ENCODE measurements around the gene CINP. TPM values are rescaled to one million over a fixed set of nuclear protein-coding genes. Genes with fewer than 3 reads are reported as not detected.

CINP gene
- total and polyA plus RNA-seq, 2 of the 13 experiments (the other 11 are each of a cell fraction or from before 2014, with no cell fraction given): 32.8 to 42.8 TPM

DNA sequence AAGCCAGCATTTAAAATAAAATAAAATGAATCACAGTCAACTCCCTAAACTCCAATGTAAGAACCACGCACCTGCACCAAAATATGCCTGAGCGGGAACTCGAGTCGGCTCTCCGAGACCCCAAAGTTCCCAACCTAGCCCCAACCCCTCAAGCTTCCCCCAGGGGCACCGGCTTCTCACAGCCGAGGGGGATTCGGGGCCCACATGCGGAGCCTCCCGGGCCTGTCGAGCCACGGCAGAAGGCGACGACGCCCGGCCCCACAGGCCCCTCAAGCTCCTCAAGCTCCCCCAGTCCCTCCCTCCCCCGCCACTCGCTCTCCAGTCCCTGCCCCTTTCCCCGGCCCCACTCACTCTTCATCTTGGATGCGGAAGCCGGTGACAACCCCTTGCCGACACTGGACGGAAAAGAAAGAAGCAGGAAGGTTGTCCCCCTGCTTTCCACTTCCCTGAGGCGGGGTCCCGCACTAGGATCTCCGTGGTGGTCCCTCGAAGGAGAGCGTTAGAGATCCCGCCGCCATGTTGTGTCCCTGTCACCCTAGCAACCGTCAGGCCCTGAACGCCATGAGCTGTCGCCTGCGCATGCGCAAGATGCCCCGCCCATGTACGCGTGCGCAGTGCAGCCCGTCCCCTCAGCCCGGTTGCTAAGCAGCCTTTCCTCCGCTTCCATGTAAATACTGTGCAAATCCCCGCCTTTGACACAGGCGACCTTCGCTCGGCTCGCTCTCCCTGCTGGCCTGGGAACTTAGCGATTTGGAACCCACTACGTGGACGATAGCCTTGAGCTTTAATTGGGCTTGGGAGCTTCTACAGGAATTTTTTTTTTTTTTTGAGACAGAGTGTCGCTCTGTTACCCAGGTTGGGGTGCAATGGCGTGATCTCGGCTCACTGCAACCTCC is 57.8 kb downstream of the CINP start, which contains the start of gene MOK (continued):
- TF ChIP-seq SPEN (CRISPR knock-in tag; IDR thresholded peaks at IDR 0.05; ENCODE audit: low read depth): no peak
- TF ChIP-seq ZNF350 (CRISPR knock-in tag; IDR thresholded peaks at IDR 0.05; ENCODE audit: borderline replicate concordance, low read depth): no peak
- no peak for TF ChIP-seq SOX6 (IDR thresholded peaks at IDR 0.05)
- peak; percentile 45 for TF ChIP-seq SOX6 (CRISPR knock-in tag; IDR thresholded peaks at IDR 0.05)
- no peak for TF ChIP-seq CEBPB (IDR thresholded peaks at IDR 0.05; ENCODE audit: borderline replicate concordance, low read depth, low read length)
- TF ChIP-seq BORCS8-MEF2B (CRISPR knock-in tag; IDR thresholded peaks at IDR 0.05): peak; percentile 47; the same call in 1 of the 2 replicates
- TF ChIP-seq CAMTA2 (CRISPR knock-in tag; IDR thresholded peaks at IDR 0.05; ENCODE audit: borderline replicate concordance): 0 out of 2 replicates have a peak, but pooled peaks have one; percentile 45
- TF ChIP-seq, protein P1, sequence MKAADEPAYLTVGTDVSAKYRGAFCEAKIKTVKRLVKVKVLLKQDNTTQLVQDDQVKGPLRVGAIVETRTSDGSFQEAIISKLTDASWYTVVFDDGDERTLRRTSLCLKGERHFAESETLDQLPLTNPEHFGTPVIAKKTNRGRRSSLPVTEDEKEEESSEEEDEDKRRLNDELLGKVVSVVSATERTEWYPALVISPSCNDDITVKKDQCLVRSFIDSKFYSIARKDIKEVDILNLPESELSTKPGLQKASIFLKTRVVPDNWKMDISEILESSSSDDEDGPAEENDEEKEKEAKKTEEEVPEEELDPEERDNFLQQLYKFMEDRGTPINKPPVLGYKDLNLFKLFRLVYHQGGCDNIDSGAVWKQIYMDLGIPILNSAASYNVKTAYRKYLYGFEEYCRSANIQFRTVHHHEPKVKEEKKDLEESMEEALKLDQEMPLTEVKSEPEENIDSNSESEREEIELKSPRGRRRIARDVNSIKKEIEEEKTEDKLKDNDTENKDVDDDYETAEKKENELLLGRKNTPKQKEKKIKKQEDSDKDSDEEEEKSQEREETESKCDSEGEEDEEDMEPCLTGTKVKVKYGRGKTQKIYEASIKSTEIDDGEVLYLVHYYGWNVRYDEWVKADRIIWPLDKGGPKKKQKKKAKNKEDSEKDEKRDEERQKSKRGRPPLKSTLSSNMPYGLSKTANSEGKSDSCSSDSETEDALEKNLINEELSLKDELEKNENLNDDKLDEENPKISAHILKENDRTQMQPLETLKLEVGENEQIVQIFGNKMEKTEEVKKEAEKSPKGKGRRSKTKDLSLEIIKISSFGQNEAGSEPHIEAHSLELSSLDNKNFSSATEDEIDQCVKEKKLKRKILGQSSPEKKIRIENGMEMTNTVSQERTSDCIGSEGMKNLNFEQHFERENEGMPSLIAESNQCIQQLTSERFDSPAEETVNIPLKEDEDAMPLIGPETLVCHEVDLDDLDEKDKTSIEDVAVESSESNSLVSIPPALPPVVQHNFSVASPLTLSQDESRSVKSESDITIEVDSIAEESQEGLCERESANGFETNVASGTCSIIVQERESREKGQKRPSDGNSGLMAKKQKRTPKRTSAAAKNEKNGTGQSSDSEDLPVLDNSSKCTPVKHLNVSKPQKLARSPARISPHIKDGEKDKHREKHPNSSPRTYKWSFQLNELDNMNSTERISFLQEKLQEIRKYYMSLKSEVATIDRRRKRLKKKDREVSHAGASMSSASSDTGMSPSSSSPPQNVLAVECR (CRISPR knock-in tag; IDR thresholded peaks at IDR 0.05; ENCODE audit: borderline replicate concordance): peak; percentile 97
- peak; percentile 59 for TF ChIP-seq MED1 (CRISPR knock-in tag; IDR thresholded peaks at IDR 0.05)
- TF ChIP-seq MAZ (IDR thresholded peaks at IDR 0.05; ENCODE audit: borderline replicate concordance, low read depth, low read length): no peak
- no peak for TF ChIP-seq MAZ (CRISPR knock-in tag; IDR thresholded peaks at IDR 0.05; ENCODE audit: low read depth)
- TF ChIP-seq NCOR1 (IDR thresholded peaks at IDR 0.05; ENCODE audit: borderline replicate concordance, low read length): peak; percentile 50; the same call in 1 of the 2 replicates
- TF ChIP-seq, protein P2, sequence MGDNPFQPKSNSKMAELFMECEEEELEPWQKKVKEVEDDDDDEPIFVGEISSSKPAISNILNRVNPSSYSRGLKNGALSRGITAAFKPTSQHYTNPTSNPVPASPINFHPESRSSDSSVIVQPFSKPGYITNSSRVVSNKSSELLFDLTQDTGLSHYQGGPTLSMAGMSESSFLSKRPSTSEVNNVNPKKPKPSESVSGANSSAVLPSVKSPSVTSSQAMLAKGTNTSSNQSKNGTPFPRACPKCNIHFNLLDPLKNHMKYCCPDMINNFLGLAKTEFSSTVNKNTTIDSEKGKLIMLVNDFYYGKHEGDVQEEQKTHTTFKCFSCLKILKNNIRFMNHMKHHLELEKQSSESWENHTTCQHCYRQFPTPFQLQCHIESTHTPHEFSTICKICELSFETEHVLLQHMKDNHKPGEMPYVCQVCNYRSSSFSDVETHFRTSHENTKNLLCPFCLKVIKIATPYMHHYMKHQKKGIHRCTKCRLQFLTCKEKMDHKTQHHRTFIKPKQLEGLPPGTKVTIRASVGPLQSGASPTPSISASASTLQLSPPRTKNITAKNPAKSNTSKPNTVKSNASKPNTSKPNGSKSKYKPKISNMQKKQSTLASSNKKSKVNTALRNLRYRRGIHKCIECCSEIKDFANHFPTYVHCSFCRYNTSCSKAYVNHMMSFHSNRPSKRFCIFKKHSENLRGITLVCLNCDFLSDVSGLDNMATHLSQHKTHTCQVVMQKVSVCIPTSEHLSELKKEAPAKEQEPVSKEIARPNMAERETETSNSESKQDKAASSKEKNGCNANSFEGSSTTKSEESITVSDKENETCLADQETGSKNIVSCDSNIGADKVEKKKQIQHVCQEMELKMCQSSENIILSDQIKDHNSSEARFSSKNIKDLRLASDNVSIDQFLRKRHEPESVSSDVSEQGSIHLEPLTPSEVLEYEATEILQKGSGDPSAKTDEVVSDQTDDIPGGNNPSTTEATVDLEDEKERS (CRISPR knock-in tag; IDR thresholded peaks at IDR 0.05): no peak
- TF ChIP-seq SMAD1 (CRISPR knock-in tag; IDR thresholded peaks at IDR 0.05; ENCODE audit: borderline replicate concordance, low read depth): peak; percentile 67; the same call in 1 of the 2 replicates
- no peak for TF ChIP-seq FIP1L1 (IDR thresholded peaks at IDR 0.05; ENCODE audit: borderline replicate concordance, insufficient read depth, low read depth, low read length)
- TF ChIP-seq ATRX (CRISPR knock-in tag; IDR thresholded peaks at IDR 0.05; ENCODE audit: borderline replicate concordance): no peak
- no peak for TF ChIP-seq PAWR (CRISPR knock-in tag; IDR thresholded peaks at IDR 0.05; ENCODE audit: borderline replicate concordance)
- no peak for TF ChIP-seq ZNF121 (CRISPR knock-in tag; IDR thresholded peaks at IDR 0.05)
- TF ChIP-seq, protein P3, sequence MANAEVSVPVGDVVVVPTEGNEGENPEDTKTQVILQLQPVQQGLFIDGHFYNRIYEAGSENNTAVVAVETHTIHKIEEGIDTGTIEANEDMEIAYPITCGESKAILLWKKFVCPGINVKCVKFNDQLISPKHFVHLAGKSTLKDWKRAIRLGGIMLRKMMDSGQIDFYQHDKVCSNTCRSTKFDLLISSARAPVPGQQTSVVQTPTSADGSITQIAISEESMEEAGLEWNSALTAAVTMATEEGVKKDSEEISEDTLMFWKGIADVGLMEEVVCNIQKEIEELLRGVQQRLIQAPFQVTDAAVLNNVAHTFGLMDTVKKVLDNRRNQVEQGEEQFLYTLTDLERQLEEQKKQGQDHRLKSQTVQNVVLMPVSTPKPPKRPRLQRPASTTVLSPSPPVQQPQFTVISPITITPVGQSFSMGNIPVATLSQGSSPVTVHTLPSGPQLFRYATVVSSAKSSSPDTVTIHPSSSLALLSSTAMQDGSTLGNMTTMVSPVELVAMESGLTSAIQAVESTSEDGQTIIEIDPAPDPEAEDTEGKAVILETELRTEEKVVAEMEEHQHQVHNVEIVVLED (CRISPR knock-in tag; IDR thresholded peaks at IDR 0.05; ENCODE audit: borderline replicate concordance): peak; percentile 43; the same call in 1 of the 2 replicates
